HG03196 (cell line): ENCODE measurements around the gene SCYL2.
"Not testable (repeated sequence)": the region's sequence is repeated elsewhere in the genome, so short reads cannot be mapped to it uniquely, and the experiment has no call there.

ENCODE experiments used
- ATAC-seq: cut with Tn5 transposase; IDR thresholded peaks from one replicate; pipeline ENCODE4 v1.9.1; 2021; ENCODE audit not compliant: unreplicated experiment

Gene SCYL2

DNA sequence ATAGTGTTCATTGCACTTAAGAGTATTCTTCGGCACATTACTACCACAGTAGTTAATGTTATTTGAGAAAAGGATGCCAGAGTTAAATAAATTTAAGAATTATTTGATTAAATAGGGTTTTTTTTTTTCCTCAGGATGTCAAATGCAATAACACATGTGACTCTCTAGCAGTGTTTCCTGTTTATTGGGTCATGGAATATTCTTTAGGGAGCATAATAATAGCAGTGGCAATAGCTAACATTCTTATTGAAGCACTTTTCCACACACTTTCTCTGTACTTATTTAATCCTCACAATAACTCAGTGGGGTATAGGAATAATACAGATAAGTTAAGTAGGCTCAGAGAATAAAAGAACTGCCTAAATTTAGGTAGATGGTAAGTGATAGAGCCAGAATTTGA lies 44.3 kb downstream of the SCYL2 start:
- no peak for ATAC-seq

DNA sequence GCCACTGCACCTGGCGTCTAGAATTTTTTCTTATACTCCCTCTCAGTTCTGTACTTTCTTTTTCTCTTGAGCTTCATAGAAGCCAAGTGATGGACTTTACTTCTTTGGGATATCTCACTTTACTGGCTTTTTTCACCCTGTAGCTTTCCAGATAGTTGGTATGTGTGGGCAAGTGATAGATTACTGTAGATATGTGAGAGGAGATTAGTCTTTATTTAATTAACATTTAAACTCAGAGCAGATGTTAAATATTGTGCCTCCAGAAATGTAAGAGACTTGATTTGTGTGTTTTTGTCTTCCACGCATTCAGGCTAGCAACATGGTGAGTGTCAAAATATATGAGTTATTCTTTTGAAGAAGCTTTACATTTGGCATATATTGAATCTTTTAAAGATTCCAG lies 50.4 kb downstream of the SCYL2 start:
- ATAC-seq = no peak

DNA sequence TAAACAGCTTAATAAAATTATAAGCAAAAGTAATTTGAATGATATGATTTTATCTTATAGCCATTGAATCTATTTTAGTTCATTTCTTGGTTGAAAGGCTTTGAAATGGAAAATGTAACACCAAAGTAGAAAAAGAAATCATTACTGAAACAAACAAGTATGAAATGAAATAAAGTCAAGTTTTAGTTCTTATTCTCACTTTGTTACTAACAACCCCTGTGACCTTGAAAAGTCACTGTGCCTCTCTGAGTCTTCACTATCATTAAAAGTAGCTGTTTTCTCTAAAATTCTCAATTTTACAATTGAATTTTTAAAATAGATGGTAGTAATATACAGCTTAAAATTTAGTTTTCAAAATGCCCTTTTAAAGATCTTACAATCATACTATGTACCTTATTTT lies 57.5 kb downstream of the SCYL2 start:
- ATAC-seq = no peak

DNA sequence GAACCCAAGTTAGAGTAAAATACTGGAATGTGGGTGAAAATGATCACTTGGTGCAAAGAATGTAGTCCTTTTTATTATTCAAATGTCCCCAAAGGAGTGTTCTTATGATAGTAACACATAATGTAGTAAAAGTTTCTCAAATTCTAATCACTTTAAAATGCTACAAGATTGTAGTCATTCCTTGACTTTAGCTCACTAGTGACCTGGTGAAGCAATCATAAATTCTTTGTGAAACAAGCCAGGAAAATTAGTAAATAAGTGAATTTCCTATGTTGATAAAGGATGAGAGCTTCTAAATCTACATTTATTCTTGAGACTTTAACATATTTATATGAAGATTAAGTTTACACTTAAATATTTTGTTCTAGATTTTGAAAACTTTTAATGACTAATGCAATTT lies 59.2 kb downstream of the SCYL2 start:
- ATAC-seq = no peak

DNA sequence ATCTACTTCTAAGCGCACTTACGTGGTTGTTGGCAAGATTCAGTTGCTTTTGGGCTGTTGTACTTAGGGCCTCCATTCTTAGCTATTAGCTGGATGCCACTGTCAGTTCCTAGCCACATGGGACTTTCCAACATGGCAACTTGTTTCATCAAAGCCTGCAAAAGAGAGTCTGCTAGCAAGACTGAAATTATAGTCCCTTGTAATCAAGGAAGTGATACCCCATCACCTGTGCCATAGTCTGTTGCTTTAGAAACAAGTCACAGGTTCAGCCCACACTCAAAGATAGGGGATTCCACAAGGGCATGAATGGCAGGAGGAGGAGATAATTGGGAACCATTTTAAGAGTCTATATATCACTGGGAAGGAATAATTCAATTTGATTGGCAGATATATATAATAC lies 62.8 kb downstream of the SCYL2 start:
- ATAC-seq = peak; percentile 85

DNA sequence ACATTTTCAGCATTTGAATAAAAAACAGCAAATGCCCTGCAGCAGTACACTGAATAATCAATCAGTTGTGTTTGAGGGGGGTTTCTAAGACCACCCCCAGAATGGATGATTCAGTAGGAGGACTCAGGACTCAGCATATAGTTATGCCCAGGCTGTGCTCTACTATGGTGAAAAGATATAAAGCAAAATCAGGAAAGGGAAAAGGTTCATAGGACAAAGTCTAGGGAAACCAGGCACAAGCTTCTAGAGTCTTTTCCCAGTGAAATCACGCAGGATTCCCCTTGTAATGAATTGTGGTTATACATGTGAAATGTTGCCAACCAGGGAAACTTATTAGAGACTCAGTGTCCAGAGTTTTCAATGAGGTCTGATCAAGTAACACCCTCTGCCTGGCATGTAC lies 64.9 kb downstream of the SCYL2 start:
- no peak for ATAC-seq

DNA sequence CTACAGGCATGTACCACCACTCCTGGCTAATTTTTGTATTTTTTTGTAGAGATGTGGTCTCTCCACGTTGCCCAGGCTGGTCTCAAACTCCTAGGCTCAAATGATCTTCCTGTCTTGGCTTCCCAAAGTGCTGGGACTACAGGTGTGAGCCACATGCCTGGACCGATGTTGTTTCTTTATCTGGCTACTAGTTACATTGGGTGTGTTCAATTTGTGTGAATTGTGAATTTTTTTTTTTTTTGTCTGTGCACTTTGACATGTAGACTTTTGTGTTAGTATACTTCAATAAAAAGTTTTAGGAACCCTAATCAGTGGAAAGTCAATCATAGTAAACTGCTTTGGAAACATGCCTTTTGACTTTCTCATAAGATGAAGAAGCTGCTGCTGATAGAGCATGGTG lies 65.9 kb downstream of the SCYL2 start:
- ATAC-seq = no peak

DNA sequence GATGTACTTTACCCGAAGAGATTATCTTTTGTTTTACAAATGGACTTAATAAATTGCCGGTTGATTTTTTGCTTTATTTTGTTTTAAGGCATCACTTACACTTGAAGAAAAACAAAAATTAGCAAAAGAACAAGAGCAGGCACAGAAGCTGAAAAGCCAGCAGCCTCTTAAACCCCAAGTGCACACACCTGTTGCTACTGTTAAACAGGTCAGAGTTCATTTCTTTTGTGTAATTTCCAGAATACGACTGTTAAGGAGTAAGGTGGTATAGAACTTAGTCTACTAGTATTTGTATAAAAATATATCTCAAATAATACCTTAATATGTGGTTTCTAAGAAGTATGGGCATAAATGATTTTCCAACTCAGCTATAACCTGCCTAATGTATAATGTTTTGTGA lies 70.3 kb downstream of the SCYL2 start:
- no peak for ATAC-seq

DNA sequence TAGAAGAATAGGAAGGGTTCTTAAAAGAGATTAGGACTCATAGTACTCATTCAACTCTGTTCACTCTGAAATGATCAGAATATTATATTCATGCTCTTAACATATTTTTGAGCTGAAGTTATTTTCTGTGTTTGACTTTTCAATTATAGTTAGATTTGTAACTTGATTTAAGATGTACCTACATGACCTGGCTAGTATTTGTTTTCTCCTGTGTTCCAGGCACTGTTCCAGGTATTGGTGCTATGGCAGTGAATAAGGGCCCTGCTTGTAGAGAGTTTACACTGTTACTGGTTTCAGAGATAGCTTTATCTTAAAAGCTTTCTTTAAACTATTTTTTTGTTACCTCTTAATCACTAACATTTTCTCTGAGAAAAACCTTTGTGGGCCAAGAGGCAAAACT lies 70.8 kb downstream of the SCYL2 start:
- ATAC-seq = no peak

DNA sequence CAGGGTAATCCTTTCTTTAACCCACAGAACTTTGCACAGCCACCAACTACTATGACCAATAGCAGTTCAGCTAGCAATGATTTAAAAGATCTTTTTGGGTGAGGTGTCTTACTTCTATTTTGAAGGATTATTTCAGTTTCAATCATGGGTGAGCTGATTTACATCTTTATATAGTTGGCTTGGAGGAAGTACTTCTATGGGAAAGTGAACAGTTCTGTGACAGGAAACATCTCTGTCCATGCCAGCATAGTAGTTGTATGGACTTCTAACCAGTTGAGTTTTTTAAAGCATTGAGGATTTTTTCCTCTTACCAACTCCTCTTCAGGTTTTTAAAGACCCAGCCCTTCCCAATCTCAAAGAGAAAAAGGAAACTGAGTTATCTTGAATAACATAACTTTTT lies 72.1 kb downstream of the SCYL2 start:
- ATAC-seq = no peak

DNA sequence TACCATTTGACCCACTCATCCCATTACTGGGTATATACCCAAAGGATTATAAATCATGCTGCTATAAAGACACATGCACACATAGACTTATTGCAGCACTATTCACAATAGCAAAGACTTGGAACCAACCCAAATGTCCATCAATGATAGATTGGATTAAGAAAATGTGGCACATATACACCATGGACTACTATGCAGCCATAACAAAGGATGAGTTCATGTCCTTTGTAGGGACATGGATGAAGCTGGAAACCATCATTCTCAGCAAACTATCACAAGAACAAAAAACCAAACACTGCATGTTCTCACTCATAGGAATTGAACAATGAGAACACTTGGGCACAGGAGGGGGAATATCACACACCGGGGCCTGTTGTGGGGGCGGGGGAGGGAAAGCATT lies 75.9 kb downstream of the SCYL2 start:
- not testable (repeated sequence) for ATAC-seq

DNA sequence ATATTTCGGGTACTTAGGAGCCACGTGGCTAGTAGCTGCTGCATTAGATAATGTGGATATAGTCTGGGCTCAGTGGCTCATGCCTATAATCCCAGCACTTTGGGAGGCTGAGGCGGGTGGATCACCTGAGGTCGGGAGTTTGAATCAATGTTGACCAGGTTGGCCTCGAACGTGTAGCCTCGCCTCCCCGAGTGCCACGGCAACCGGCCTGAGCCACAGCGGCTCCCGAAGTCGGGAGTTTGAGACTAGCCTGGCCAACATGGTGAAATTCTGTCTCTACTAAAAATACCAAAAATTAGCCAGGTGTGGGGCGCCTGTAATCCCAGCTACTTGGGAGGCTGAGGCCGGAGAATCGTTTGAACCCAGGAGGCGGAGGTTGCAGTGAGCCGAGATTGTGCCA lies 77.4 kb downstream of the SCYL2 start:
- not testable (repeated sequence) for ATAC-seq

DNA sequence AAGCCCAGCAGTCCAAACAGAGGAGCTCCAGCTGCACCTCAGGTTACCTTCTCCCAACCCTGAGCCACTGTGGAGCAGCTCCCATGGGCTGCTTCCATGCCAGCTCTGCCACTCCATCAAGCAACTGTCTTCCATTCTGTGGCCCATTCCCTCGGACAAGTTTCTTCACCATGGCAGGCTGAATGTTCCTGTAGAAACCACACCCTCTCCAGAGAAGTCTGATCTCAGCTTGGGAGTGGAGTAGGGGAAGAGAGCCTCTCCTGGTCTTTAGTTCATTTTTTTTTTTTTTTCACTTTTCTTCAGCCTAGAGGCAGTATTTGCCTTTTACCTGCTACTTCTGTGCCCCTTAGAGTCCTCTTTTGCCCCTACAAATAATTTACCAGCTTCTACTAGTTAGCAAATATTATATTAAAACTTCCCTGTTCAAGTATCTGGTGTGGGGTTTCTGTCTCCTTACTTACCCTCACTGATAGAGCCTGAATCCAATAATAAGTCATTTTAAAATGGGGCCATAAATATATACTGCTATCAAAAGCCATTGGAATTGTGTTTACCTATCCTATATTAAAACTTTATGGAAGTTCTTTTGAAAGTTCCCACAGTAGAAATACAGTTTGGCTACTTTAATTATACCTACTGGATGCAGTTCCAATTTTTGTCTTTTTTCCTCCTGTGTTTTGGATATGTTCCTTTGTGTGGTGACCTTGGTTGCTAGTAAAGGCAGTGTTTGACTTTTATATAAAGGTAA lies 78.2 kb downstream of the SCYL2 start:
- ATAC-seq = no peak

DNA sequence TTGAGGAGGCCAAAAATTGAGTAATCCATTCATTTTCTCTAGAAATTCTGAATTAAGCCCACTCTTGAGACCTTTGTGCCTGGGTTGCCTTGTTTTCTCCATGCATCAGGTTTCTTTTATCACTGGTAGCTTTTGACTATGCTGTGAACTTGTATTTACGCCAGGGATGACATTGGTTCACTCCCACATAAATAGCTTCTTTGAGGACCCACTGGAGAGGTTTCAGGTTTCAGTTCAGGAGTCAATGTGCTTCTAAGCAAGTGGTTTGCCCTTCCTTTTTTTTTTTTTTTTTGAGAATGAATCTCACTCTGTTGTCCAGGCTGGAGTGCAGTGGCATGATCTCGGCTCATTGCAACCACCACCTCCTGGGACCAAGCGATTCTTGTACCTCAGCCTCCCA lies 79.7 kb downstream of the SCYL2 start:
- ATAC-seq = no peak

DNA sequence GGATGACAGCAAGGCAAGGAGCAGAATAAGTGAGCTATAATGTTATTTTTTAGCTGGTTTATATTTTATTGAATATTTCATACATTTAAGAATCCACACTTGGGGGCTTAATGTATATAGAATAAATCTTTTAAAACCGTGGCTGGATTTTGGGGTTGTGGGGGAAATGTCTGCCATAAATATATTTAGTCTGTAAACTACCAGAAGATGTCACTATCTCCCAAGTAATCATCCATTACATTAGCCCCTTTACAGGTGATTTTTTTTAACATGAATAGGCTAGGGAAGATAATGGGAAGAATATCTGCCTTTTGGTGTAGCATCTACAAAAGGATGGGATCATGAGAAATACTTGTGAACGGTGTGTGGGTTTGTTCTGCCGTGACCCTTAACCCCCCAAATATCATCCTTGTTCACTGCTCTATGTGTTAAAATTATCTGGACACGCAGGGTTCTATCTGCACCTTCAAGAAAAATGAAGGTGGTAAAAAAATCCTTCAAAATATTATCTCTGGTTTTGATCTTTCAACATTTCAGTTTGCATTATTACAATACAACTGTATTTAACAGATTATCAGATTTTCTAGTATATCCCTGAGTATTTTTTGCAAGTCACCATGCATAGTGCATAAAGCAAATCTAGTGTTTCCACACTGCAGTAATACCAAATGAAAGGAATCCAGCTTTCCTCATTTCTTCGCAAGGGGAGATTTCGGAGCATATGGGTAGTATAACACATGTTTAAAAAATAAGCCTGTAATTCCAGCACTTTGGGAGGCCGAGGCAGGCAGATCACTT lies 81.9 kb downstream of the SCYL2 start:
- no peak for ATAC-seq

DNA sequence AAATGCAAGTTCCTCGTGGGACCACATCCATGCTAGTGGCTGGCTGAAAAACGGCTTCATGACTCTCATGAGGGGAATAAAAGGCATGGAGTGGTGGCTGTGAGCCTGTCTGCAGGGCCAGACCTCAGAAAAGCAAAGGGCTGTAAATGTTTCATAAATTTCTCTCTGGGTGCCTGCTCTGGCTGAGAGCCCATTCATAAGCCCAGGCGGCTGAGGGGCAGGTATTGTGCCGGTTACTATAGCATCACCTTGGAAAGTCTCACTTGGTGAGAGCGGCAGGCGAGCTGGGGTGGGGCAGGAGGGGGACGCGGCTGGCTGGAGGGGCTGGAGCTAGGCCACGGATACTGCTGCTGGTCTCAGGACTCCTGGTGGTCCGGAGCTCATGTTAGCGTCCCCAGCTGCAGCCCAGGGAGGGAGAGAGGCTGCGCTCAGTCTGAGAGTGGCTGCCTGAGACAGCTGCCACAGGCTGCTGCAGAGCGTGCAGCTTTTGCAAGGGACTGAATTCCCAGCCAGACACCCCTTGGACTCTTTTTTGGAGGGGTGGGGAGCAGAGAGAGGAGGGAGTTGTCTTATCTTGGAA lies 89.8 kb downstream of the SCYL2 start, which contains the start of gene SLC17A8:
TSS of gene SLC17A8 (plus strand) at position 431 of the 580 bp plus-strand sequence. CDS start 318 bp downstream, outside the sequence.
- ATAC-seq = no peak

DNA sequence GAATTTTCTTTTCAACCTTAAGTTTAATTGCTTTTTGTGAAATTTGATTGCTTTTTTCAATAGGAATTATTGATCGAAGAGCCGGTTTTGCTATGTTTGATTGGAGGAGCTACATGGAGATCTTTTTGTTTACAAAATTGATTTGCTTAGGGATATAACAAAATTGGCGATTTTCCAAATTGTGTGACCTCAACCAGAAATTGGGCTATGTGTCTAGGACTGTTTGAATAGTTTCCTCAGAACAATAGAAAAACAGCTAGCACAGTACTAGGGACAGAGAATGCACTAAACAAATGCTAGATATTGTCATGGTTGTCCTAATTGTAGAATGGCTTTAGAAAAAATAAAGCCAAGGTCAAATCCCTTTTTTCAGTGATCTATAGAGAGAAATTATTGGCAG lies 92.3 kb downstream of the SCYL2 start:
- ATAC-seq = no peak

DNA sequence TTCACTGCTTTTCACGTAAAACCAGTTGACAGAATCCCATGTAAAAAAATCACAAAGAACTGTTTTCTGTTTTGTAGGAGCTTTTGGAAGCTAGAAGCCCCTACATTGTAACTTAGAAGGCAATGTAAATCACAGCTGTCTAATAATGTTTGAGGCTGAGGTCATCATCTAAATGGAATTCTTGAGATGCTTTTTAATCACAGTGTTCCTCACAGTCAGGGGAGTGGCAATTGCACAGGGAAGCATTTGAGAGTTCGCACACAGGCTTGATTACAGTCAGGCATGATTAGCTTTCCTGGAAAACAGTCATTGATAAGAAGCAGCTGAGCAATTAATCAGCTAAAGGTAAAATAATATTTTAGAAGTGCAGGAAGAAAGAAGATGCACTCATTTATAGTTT lies 92.8 kb downstream of the SCYL2 start:
- ATAC-seq = no peak

DNA sequence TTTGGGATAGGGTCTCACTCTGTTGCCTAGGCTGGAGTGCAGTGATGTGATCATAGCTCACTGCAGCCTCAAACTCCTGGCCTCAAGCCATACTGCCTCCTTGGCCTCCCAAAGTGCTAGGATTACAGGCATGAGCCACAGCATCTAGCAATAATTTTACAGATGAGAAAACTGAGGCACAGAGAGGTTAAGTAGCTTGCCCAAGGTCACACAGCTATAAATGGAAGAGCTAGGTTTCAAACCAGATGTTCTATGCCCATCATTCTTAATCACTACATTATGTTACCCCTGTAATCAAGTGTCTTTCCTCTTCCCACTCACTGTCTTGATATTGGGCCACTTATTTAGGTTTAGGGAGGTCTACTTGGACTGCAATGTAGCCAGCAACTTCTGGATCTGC lies 93.5 kb downstream of the SCYL2 start:
- no peak for ATAC-seq

DNA sequence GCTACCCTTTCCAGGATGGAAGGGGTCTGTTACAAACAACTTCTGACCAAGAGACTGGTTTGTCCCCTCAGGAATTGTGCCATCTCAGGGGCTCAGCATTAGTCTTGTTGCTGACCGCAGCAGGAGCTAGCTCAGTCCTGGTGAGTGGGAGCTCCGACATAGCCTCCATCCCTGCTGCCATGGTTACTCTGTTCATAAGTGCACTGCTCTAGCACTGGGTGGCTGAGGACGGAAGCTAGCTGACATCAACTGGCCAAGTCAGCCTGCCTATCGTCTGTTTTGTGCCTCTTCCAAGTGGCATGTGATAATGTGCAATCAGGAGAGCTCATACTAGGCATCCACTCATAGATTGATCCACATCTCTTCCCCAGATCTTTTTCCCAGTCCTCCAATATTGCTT lies 97.3 kb downstream of the SCYL2 start:
- ATAC-seq = no peak

DNA sequence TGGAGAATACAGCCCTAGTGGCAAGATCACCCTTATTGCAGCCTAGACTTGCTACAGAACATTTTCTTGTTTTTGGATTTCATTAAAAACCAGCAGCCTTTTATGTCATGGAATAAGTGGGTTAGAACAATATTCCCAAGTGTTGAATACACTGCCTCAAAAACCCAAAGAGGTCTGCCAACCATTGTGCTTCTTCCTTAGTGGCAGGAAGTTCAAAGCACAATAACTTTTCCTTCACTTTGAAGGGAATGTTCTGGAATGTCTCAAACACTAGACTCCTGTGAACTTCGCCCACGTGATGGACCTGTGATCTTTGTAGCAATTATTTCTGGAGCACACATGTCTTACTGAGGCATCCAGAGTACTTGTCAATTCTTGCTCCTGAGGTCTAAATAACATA lies 98.4 kb downstream of the SCYL2 start:
- no peak for ATAC-seq

DNA sequence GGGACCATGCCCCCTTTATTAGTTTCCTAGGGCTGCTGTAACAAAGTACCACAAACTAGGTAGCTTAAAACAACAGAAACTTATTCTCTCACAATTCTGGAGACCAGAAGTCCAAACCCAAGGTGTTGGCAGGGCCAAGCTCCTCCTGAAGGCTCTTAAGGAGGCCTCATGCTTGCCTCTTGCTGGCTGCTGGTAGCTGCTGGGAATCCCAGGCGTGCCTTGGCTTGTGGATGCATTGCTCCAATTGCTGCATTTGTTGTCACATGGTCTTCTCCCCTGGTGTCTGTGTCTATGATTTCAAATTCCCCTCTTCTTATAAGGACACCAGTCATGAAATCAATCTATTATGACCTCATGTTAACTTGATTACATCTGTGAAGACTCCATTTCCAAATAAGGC lies 101.1 kb downstream of the SCYL2 start:
- ATAC-seq = no peak
